ENCODE results near the gene NFKBIL1.

DNA sequence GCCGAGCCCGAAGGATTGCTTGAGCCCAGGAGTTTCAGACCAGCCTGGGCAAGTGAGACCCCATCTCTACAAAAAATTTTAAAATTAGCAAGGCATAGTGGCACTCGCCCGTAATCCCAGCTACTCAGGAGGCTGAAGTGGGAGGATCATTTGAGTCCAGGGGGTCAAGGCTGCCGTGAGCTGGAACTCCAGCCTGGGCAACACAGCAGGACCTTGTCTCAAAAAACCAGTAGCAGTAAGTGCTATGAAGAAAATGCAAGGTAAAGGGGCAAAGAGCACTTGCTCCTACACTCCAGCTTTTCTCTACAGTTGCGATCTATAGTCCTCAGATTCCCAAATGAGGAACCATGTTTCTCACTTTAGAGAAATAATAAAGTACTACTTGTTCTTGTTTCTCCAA is 3.8 kb upstream of the NFKBIL1 start:
- TF ChIP-seq, protein P1, sequence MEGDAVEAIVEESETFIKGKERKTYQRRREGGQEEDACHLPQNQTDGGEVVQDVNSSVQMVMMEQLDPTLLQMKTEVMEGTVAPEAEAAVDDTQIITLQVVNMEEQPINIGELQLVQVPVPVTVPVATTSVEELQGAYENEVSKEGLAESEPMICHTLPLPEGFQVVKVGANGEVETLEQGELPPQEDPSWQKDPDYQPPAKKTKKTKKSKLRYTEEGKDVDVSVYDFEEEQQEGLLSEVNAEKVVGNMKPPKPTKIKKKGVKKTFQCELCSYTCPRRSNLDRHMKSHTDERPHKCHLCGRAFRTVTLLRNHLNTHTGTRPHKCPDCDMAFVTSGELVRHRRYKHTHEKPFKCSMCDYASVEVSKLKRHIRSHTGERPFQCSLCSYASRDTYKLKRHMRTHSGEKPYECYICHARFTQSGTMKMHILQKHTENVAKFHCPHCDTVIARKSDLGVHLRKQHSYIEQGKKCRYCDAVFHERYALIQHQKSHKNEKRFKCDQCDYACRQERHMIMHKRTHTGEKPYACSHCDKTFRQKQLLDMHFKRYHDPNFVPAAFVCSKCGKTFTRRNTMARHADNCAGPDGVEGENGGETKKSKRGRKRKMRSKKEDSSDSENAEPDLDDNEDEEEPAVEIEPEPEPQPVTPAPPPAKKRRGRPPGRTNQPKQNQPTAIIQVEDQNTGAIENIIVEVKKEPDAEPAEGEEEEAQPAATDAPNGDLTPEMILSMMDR (IDR thresholded peaks at IDR 0.05): no peak
- TF ChIP-seq ZFX (IDR thresholded peaks at IDR 0.05; ENCODE audit: borderline replicate concordance): no peak
